SK-N-SH (cell line): ENCODE data around the gene ADCY1. TPM values are rescaled to one million over a fixed set of nuclear protein-coding genes. Genes with fewer than 3 reads are reported as not detected.

Experiments
- CTCF ChIA-PET: fragments of 300-600, 350-600 bp; formaldehyde crosslinking; extraction: SDS; loops from one replicate; lab custom pipeline; 2021; lab: Yijun Ruan, JAX
- POLR2A ChIA-PET: fragments of 350-600 bp; sonication (Branson Sonifier 250); formaldehyde crosslinking; extraction: SDS; loops from one replicate; lab custom pipeline; 2020; ENCODE audit warnings: antibody characterized with exemption, inconsistent platforms; lab: Yijun Ruan, JAX
- DNase-seq: peaks from one replicate; pipeline ENCODE4 v3.0.0; 2012
- H2AFZ ChIP-seq: fragments of 200-600 bp; sonication (generic); 2 replicates; pipeline ENCODE4 v1.8.1; 2016; ENCODE audit warnings: antibody characterized with exemption, mild to moderate bottlenecking, low read depth
- H3F3A ChIP-seq: fragments of 200-600 bp; sonication (generic); replicated peaks from 2 replicates; pipeline ENCODE3; 2016; ENCODE audit warnings: antibody characterized with exemption, mild to moderate bottlenecking; ENCODE audit not compliant: insufficient read depth
- H3K27ac ChIP-seq, 2 experiments: fragments of 200-500 bp in 1 of 2; fragments of 200-600 bp in 1 of 2; sonication (Bioruptor generic) in 1 of 2; sonication (generic), shearing (Covaris generic) in 1 of 2; 2 replicates each; pipeline versions ENCODE4 v1.5.1 to v1.6.1; 2014 to 2016; ENCODE audit warnings: low read depth in 2 of 2, inconsistent platforms in 1 of 2, low read length in 1 of 2, mild to moderate bottlenecking in 1 of 2, mixed read lengths in 1 of 2
- H3K27me3 ChIP-seq: fragments of 200-600 bp; sonication (generic), shearing (Covaris generic); 2 replicates; pipeline ENCODE4 v1.6.1; 2016; ENCODE audit warnings: mixed run types; ENCODE audit not compliant: insufficient read depth
- H3K36me3 ChIP-seq, 2 experiments: fragments of 200-500 bp in 1 of 2; fragments of 200-600 bp in 1 of 2; sonication (Bioruptor generic) in 1 of 2; sonication (generic) in 1 of 2; replicated peaks in 1 of 2; 2 replicates each; pipeline versions ENCODE3 to v1.5.1; 2014 to 2016; ENCODE audit warnings: low read length in 1 of 2, mild to moderate bottlenecking in 1 of 2; ENCODE audit not compliant: insufficient read depth in 2 of 2, control insufficient read depth in 1 of 2
- H3K4me1 ChIP-seq, 2 experiments: fragments of 200-500 bp in 1 of 2; fragments of 200-600 bp in 1 of 2; sonication (Bioruptor generic) in 1 of 2; sonication (generic), shearing (Covaris generic) in 1 of 2; 2 replicates each; pipeline versions ENCODE4 v1.5.1 to v1.6.1; 2014 to 2016; ENCODE audit warnings: low read depth in 1 of 2, low read length in 1 of 2, mixed run types in 1 of 2; ENCODE audit not compliant: insufficient read depth in 2 of 2, control insufficient read depth in 1 of 2
- H3K4me2 ChIP-seq: fragments of 200-600 bp; sonication (generic), shearing (Covaris generic); 2 replicates; pipeline ENCODE4 v1.6.1; 2017; ENCODE audit warnings: mixed run types
- H3K4me3 ChIP-seq, 2 experiments: fragments of 200-500 bp in 1 of 2; fragments of 200-600 bp in 1 of 2; sonication (Bioruptor generic) in 1 of 2; sonication (generic), shearing (Covaris generic) in 1 of 2; 2 replicates each; pipeline versions ENCODE4 v1.5.1 to v1.8.1; 2014 to 2016; ENCODE audit warnings: low read depth in 2 of 2, inconsistent platforms in 1 of 2, low read length in 1 of 2, mild to moderate bottlenecking in 1 of 2, mixed read lengths in 1 of 2, moderate library complexity in 1 of 2
- H3K79me2 ChIP-seq: fragments of 200-600 bp; sonication (generic); 2 replicates; pipeline ENCODE4 v1.8.1; 2017; ENCODE audit warnings: mild to moderate bottlenecking; ENCODE audit not compliant: insufficient read depth
- H3K9ac ChIP-seq: fragments of 200-600 bp; sonication (generic); 2 replicates; pipeline ENCODE4 v1.6.1; 2017; ENCODE audit warnings: mixed run types
- H3K9me2 ChIP-seq: fragments of 200-600 bp; sonication (generic); 2 replicates; pipeline ENCODE4 v1.6.1; 2017; ENCODE audit warnings: mixed run types
- H3K9me3 ChIP-seq: fragments of 200-600 bp; sonication (generic); 2 replicates; pipeline ENCODE4 v1.6.1; 2017; ENCODE audit warnings: mixed run types, mild to moderate bottlenecking, moderate library complexity
- H4K20me1 ChIP-seq: fragments of 200-600 bp; sonication (generic); 2 replicates; pipeline ENCODE4 v1.6.1; 2017; ENCODE audit warnings: mild to moderate bottlenecking, mixed run types; ENCODE audit not compliant: insufficient read depth
- CHD2 ChIP-seq: fragments of 150-350 bp; IDR thresholded peaks from 2 replicates; pipeline ENCODE4 v1.6.1; 2018; ENCODE audit warnings: low read length; ENCODE audit not compliant: partially characterized antibody
- EP300 ChIP-seq, 2 experiments: IDR thresholded peaks; 2 replicates each; pipeline versions ENCODE4 v1.4.0 to v1.6.1; 2012; ENCODE audit warnings: borderline replicate concordance in 1 of 2, low read depth in 1 of 2, low read length in 1 of 2
- FOSL2 ChIP-seq: IDR thresholded peaks from 2 replicates; pipeline ENCODE4 v1.4.0; 2012; ENCODE audit warnings: low read depth, mild to moderate bottlenecking, moderate library complexity, borderline replicate concordance
- FOXM1 ChIP-seq: IDR thresholded peaks from 2 replicates; pipeline ENCODE4 v1.4.0; 2012; ENCODE audit warnings: low read depth, mild to moderate bottlenecking
- JUND ChIP-seq: IDR thresholded peaks from 2 replicates; pipeline ENCODE4 v1.4.0; 2012
- MEF2A ChIP-seq: IDR thresholded peaks from 2 replicates; pipeline ENCODE4 v1.4.0; 2012; ENCODE audit warnings: low read depth, borderline replicate concordance
- MXI1 ChIP-seq: IDR thresholded peaks from 2 replicates; pipeline ENCODE4 v1.6.1; 2012; ENCODE audit warnings: mild to moderate bottlenecking, low read depth, low read length, improper control_type of control experiment
- NFIC ChIP-seq: IDR thresholded peaks from 2 replicates; pipeline ENCODE4 v1.4.0; 2012; ENCODE audit warnings: borderline replicate concordance
- POLR2AphosphoS5 ChIP-seq: IDR thresholded peaks from 2 replicates; pipeline ENCODE4 v1.6.1; 2012; ENCODE audit warnings: low read depth, low read length
- RCOR1 ChIP-seq: fragments of 150-350 bp; IDR thresholded peaks from 2 replicates; pipeline ENCODE4 v1.6.1; 2017; ENCODE audit warnings: antibody characterized with exemption, low read length
- REST ChIP-seq: IDR thresholded peaks from 2 replicates; pipeline ENCODE4 v1.6.1; 2012; ENCODE audit warnings: mild to moderate bottlenecking, low read depth, low read length, moderate library complexity
- RFX5 ChIP-seq: IDR thresholded peaks from 2 replicates; pipeline ENCODE4 v1.6.1; 2012; ENCODE audit warnings: mild to moderate bottlenecking, improper control_type of control experiment, low read length
- SIN3A ChIP-seq: IDR thresholded peaks from 2 replicates; pipeline ENCODE4 v1.6.1; 2012; ENCODE audit warnings: low read depth, mild to moderate bottlenecking, low read length, moderate library complexity, borderline replicate concordance
- SMC3 ChIP-seq: IDR thresholded peaks from 2 replicates; pipeline ENCODE4 v1.6.1; 2012; ENCODE audit warnings: low read depth, low read length, improper control_type of control experiment
- TCF12 ChIP-seq: IDR thresholded peaks from 2 replicates; pipeline ENCODE4 v1.4.0; 2012
- TEAD4 ChIP-seq: IDR thresholded peaks from 2 replicates; pipeline ENCODE4 v1.4.0; 2012; ENCODE audit warnings: mild to moderate bottlenecking, borderline replicate concordance; ENCODE audit not compliant: insufficient read depth
- YY1 ChIP-seq: IDR thresholded peaks from 2 replicates; pipeline ENCODE4 v1.4.0; 2012; ENCODE audit warnings: low read depth, mild to moderate bottlenecking
- WGBS: methylation state at CpG from one replicate; pipeline ENCODE4 v1.1.6; 2017; ENCODE audit warnings: low lambda C conversion rate; 5-methylcytosine and 5-hydroxymethylcytosine counted together
- polyA plus RNA-seq, 3 experiments: library from polyadenylated mRNA; depleted of rRNA; stranded (reverse); fragments of >200 nt; gene quantifications; 2 replicates each; pipeline ENCODE4 v1.2.3, GENCODE V29; 2012
- TF ChIP-seq, protein P1 (sequence below): IDR thresholded peaks from 2 replicates; pipeline ENCODE4 v1.4.0; 2012; ENCODE audit warnings: low read depth

The ADCY1 gene
- polyA plus RNA-seq, 1 of the 3 experiments (the other 2 are of a cell fraction) = 0.16 TPM

DNA sequence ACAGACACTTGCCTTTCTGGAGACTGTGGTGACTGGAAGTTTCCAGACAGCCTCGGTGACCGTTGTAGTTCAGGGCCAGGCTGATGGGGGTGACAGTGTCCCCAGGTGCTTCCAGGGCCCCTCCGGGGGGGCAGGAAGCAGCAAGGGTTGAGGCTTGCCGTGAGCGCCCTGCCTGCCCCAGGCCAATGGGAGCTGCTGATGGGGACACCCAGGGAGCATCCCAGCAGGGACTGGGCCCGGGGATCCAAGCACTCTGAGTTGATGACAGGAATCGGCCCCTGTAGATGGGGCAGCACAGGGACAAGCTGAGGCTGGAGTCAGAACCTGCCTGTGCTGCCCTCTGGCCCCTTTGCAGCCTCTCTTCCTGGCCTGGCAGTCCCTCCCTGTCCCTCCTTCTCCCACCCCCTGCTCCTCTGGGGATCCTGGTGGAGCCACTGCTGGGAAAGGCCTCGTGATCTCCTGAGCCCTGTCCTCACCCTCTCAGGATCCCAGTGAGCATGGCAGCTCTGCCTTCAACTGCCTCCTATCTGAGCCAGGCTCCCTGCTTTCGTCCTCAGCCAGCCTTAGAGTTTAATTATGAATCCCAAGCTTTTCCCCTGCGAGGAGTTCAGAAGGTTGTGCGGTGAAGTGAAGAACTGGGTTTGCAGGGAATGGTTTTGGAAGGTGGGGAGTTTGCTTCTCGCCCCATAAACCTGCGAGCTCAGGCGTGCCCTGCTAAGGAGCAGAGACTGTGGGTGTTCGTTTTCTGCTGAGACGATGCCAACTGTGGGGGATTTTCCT lies 84.7 kb downstream of the ADCY1 start:
- ChIA-PET CTCF (interaction anchor here (0.9 kb wide), 1 partner anchor 12 kb away, joined by 5 read pairs; no protein-coding TSS in a partner anchor), POLR2A (interaction anchor here (1.0 kb wide), 1 partner anchor 13 kb away, joined by 3 read pairs; no protein-coding TSS in a partner anchor)
- DNase-seq = no peak
- Histone ChIP-seq H3K4me3 (no peak overlapping the region), H3K27me3 (no peaks in the 10 kb centered on the region), H3K79me2 (no peaks in the 10 kb centered on the region), H3K9ac (no peak overlapping the region), H3F3A (no peaks in the 10 kb centered on the region), H3K9me2 (no peaks in the 10 kb centered on the region), H3K9me3 (no peaks in the 10 kb centered on the region), H4K20me1 (no peaks in the 10 kb centered on the region), H2AFZ (no peak overlapping the region), H3K36me3 (no peaks in the 10 kb centered on the region), H3K4me1 (peaks cover 0 to 15% of the 10 kb centered on the region in 2 experiments; a peak in 1 of 4 replicates), H3K27ac (no peak overlapping the region), H3K4me2 (no peak overlapping the region)
- 46% methylated on average over 12 of the region's 16 CpGs for WGBS
- TF ChIP-seq TCF12 (no peak), RCOR1 (no peak), EP300 (IDR thresholded peaks at IDR 0.05; ENCODE audit: borderline replicate concordance in 1 of 2, low read depth in 1 of 2, low read length in 1 of 2) (no peak), FOSL2 (no peak), SIN3A (no peak), MEF2A (no peak), FOXM1 (no peak), RFX5 (no peak), YY1 (no peak), JUND (no peak), POLR2AphosphoS5 (no peak), REST (no peak), SMC3 (no peak), CHD2 (no peak), TEAD4 (no peak), MXI1 (no peak), NFIC (no peak)
- TF ChIP-seq, protein P1, sequence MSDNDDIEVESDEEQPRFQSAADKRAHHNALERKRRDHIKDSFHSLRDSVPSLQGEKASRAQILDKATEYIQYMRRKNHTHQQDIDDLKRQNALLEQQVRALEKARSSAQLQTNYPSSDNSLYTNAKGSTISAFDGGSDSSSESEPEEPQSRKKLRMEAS = no peak
